KMS-11 (cell line): ENCODE results near the gene CBX1.

Source experiments
- H2AFZ ChIP-seq: fragments of 200-600 bp; sonication (generic); 2 replicates; pipeline ENCODE4 v1.6.1; 2016; ENCODE audit warnings: antibody characterized with exemption, mixed run types, low read depth
- H3K27ac ChIP-seq: fragments of 200-600 bp; sonication (generic); 2 replicates; pipeline ENCODE4 v1.6.1; 2016; ENCODE audit warnings: mild to moderate bottlenecking, mixed run types
- H3K27me3 ChIP-seq: fragments of 200-600 bp; sonication (generic); 2 replicates; pipeline ENCODE4 v1.6.1; 2017; ENCODE audit warnings: mild to moderate bottlenecking, low read depth, mixed run types, moderate library complexity; ENCODE audit not compliant: insufficient read depth
- H3K36me3 ChIP-seq: fragments of 200-600 bp; sonication (generic); 2 replicates; pipeline ENCODE4 v1.6.1; 2017; ENCODE audit warnings: mild to moderate bottlenecking, mixed run types; ENCODE audit not compliant: insufficient read depth
- H3K4me1 ChIP-seq: fragments of 200-600 bp; sonication (generic); 2 replicates; pipeline ENCODE4 v1.6.1; 2016; ENCODE audit warnings: mild to moderate bottlenecking, low read depth, mixed run types; ENCODE audit not compliant: poor library complexity, severe bottlenecking
- H3K4me2 ChIP-seq: fragments of 200-600 bp; sonication (generic); 2 replicates; pipeline ENCODE4 v1.7.0; 2016; ENCODE audit warnings: mild to moderate bottlenecking, mixed run types
- H3K4me3 ChIP-seq: fragments of 200-600 bp; sonication (generic); IDR thresholded peaks from 2 replicates; pipeline ENCODE4 v1.6.1; 2017; ENCODE audit warnings: low read depth, low read length, mixed read lengths; ENCODE audit not compliant: insufficient read depth
- H3K79me2 ChIP-seq: fragments of 200-600 bp; sonication (generic); 2 replicates; pipeline ENCODE4 v1.6.1; 2016; ENCODE audit warnings: low read depth, mixed run types; ENCODE audit not compliant: insufficient read depth
- H3K9ac ChIP-seq: fragments of 200-600 bp; sonication (generic); 2 replicates; pipeline ENCODE4 v1.6.1; 2016; ENCODE audit warnings: mild to moderate bottlenecking, mixed run types
- H4K20me1 ChIP-seq: fragments of 200-600 bp; sonication (generic); 2 replicates; pipeline ENCODE4 v1.6.1; 2016; ENCODE audit warnings: mild to moderate bottlenecking, mixed run types; ENCODE audit not compliant: insufficient read depth
- TF ChIP-seq, protein P1 (sequence below): fragments of 200-600 bp; sonication (generic); conservative IDR thresholded peaks from 2 replicates; pipeline ENCODE4 v1.6.1; 2017; ENCODE audit warnings: low read depth, mild to moderate bottlenecking, antibody characterized with exemption, low read length, moderate library complexity, mixed read lengths

The CBX1 gene

DNA sequence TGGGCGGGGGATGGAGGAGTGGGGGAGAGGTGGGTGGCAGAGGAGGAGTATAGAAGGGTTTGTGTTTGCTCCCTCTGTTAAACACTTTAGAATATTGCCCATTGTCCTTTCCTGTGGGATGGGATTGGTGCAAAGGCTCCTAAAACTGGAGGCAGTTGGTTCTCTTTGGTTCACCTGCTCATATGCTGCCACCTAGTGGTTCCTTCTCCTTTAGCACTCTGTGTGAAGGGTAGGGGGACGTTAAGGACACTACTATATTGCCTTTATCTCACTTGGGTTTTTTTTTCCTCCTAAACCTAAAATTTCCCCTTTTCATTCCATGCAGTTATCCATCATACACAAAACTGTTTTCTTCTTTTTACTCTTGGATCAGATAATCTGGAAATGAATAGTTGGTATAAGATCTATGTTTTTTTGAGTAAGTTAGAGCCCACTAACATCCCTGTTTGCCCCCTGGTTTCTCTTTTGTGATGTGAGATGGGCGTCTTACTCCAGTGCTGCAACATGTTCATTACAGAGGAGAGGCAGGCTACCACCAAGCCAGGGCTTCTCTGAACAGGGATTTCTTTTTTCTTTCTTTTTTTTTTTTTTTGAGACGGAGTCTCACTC, 30.0 kb upstream of the CBX1 start:
- no peak overlapping the region for H3K4me3 ChIP-seq
- no peak overlapping the region for H3K4me2 ChIP-seq
- H2AFZ ChIP-seq: no peak overlapping the region
- peaks cover 14% of the 10 kb centered on the region for H3K4me1 ChIP-seq
- H3K27ac ChIP-seq: no peak overlapping the region
- no peaks in the 10 kb centered on the region for H4K20me1 ChIP-seq
- TF ChIP-seq, protein P1, sequence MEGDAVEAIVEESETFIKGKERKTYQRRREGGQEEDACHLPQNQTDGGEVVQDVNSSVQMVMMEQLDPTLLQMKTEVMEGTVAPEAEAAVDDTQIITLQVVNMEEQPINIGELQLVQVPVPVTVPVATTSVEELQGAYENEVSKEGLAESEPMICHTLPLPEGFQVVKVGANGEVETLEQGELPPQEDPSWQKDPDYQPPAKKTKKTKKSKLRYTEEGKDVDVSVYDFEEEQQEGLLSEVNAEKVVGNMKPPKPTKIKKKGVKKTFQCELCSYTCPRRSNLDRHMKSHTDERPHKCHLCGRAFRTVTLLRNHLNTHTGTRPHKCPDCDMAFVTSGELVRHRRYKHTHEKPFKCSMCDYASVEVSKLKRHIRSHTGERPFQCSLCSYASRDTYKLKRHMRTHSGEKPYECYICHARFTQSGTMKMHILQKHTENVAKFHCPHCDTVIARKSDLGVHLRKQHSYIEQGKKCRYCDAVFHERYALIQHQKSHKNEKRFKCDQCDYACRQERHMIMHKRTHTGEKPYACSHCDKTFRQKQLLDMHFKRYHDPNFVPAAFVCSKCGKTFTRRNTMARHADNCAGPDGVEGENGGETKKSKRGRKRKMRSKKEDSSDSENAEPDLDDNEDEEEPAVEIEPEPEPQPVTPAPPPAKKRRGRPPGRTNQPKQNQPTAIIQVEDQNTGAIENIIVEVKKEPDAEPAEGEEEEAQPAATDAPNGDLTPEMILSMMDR: peak; percentile 82
- no peaks in the 10 kb centered on the region for H3K36me3 ChIP-seq
- no peaks in the 10 kb centered on the region for H3K79me2 ChIP-seq
- H3K27me3 ChIP-seq: no peaks in the 10 kb centered on the region
- no peak overlapping the region for H3K9ac ChIP-seq

- Histone ChIP-seq H2AFZ (no peak overlapping the region), H3K36me3 (no peaks in the 10 kb centered on the region), H3K9ac (no peak overlapping the region), H3K79me2 (no peaks in the 10 kb centered on the region), H3K4me3 (no peak overlapping the region), H3K27ac (no peak overlapping the region), H3K4me2 (no peak overlapping the region), H3K27me3 (no peaks in the 10 kb centered on the region), H3K4me1 (peaks cover 14% of the 10 kb centered on the region), H4K20me1 (no peaks in the 10 kb centered on the region)
- TF ChIP-seq, protein P1: no peak
These were observed 28.7 kb upstream of the CBX1 start for GRCh38 chr17:48129981-48130380.

GRCh38 chr17:48128400-48128799, 27.1 kb upstream of the CBX1 start:
- Histone ChIP-seq H3K79me2 (no peaks in the 10 kb centered on the region), H3K27ac (no peak overlapping the region), H3K27me3 (no peaks in the 10 kb centered on the region), H3K4me3 (no peak overlapping the region), H3K4me2 (no peak overlapping the region), H3K4me1 (peaks cover 14% of the 10 kb centered on the region), H3K9ac (no peak overlapping the region), H2AFZ (no peak overlapping the region), H3K36me3 (no peaks in the 10 kb centered on the region), H4K20me1 (no peaks in the 10 kb centered on the region)
- TF ChIP-seq, protein P1: no peak

DNA sequence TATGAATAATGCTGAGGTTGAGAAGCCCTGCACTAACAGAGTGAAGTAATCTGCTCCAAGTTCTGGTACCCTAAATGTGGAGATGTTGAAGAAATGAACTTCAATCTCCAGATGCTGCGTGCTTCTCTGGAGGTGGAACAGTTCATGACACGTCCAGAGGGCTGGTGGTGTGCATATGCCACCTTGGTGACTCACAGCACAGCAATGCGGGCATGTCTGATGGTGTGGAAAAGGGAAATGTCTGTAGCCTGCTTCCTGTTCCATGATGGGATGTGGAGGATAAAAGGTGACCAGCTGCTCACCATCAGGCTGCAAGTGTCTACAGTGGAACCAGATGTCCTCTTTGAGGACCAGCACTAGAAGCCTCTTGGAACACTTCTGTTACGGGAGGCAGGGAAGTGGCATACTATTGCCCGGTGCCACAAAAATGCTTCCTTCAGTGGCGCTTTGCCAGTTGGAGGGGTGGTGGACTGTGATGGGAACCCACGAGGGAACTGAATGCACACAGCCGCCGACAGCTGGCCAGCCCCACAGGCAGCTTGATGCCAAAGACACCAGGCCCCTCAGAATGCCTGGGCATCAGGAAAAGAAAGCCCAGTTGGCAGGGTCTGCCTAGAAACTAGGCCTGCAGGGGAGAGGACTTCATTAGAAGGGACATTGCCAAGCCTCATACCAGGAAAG, 26.2 kb upstream of the CBX1 start:
- Histone ChIP-seq H3K4me2 (no peak overlapping the region), H3K36me3 (no peaks in the 10 kb centered on the region), H2AFZ (no peak overlapping the region), H3K27me3 (no peaks in the 10 kb centered on the region), H3K27ac (no peak overlapping the region), H3K79me2 (no peaks in the 10 kb centered on the region), H3K9ac (no peak overlapping the region), H3K4me1 (peaks cover 10% of the 10 kb centered on the region), H3K4me3 (no peak overlapping the region), H4K20me1 (no peaks in the 10 kb centered on the region)
- TF ChIP-seq, protein P1: no peak
